ENCODE data around the gene TESK1. TPM values are rescaled to one million over a fixed set of nuclear protein-coding genes. Genes with fewer than 3 reads are reported as not detected.

Gene TESK1
- total RNA-seq = 7.7 TPM

DNA sequence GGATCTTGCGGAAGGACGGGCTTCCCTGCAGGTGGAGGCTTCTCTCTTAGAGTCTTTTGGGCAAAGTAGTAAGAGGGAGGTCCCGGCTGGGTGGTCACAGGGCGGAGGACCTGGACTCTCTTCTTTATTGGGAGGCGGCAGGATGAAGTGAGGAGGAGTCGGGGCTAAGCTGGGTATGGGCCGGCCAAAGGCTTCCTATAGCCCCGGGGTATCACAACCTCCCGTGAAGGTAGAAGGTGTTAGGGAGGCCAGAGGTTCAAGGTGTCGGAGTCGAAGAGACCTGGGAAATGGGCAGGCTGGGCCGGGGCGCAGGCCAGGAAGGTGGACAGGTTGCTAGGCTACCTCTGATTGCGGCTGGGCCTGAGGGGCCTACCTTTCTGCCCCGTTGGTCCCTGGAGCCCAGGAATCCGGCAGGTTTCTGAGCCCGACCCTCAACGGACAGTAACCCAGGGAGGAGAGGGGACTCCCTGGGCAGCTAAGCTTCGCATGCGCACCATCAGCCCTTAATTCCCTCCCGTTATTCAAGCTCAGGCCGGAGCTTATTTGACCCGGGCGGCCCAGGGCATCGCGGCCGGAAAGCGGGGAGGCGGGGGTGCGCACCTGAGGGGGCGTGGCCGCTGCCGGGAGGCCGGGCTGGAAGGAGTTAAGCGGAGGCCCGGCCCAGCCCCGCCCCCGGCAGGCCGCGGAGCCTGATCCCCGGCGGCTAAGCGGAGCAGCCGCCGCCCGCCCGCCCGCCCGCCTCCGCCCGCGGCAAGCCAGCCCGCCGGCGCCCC, at the start of gene TESK1:
TESK1 (plus strand) TSS at position 685 of the 773 bp plus-strand sequence. CDS start 358 bp downstream, outside the sequence.
- Histone ChIP-seq H3K4me3 (ENCODE audit: low read length) (peak within 1 kb of the TSS; percentile 69), H3K9me3 (ENCODE audit: low read depth, low read length) (no peaks in the 10 kb centered on the region), H3K27me3 (ENCODE audit: insufficient read depth, low read length) (no peaks in the 10 kb centered on the region), H3K4me1 (ENCODE audit: insufficient read depth, low read length) (peaks cover 36% of the 10 kb centered on the region)

DNA sequence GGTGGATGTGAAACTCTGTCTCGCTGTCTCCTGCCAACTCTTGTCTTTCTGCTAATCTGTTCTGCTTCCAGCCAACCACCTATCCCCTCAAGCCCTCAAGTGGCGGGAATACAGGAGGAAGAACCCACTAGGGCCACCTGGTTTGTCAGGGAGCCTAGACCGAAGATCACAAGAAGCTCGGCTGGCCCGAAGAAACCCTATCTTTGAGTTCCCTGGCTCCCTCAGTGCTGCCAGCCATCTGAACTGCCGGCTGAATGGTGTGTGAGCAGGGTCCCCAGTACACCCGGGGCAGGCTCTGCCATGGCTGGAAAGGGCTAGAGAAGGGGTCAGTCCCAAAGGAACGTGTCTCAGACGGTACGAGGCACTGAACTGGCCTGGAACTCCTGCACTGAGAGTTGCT, 49.2 kb upstream of the TESK1 start:
- Histone ChIP-seq H3K9me3 (ENCODE audit: low read depth, low read length) (no peaks in the 10 kb centered on the region), H3K4me1 (ENCODE audit: insufficient read depth, low read length) (peaks cover 12% of the 10 kb centered on the region), H3K4me3 (ENCODE audit: low read length) (no peak overlapping the region), H3K27me3 (ENCODE audit: insufficient read depth, low read length) (no peaks in the 10 kb centered on the region)

DNA sequence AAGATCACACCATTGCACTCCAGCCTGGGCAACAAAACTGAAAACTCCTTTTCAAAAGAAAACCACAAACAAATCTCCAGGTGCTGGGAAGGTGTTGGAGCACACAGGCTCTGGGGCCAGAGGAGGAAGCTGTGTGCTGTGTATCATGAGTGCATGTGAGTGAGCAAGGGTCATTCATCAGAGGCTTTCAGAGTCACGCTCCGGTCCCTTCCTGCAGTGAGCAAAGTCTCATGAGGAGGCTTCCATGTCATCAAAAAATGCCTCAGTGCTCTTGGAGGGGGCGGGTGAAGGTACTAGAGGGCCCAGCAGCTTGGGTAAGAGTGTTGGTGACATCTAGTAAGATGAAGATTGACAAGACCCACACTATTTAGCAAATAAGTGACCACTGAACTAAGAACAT, 48.3 kb upstream of the TESK1 start:
- Histone ChIP-seq H3K4me1 (ENCODE audit: insufficient read depth, low read length) (peaks cover 12% of the 10 kb centered on the region), H3K9me3 (ENCODE audit: low read depth, low read length) (no peaks in the 10 kb centered on the region), H3K4me3 (ENCODE audit: low read length) (no peak overlapping the region), H3K27me3 (ENCODE audit: insufficient read depth, low read length) (no peaks in the 10 kb centered on the region)

- Histone ChIP-seq H3K9me3 (ENCODE audit: low read depth, low read length) (no peaks in the 10 kb centered on the region), H3K27me3 (ENCODE audit: insufficient read depth, low read length) (no peaks in the 10 kb centered on the region), H3K4me1 (ENCODE audit: insufficient read depth, low read length) (peaks cover 12% of the 10 kb centered on the region), H3K4me3 (ENCODE audit: low read length) (no peak overlapping the region)
These were observed 47.7 kb upstream of the TESK1 start for GRCh38 chr9:35557320-35557719.

GRCh38 chr9:35558185-35558584, 46.9 kb upstream of the TESK1 start:
- no peaks in the 10 kb centered on the region for H3K27me3 ChIP-seq (ENCODE audit: insufficient read depth, low read length)
- no peaks in the 10 kb centered on the region for H3K9me3 ChIP-seq (ENCODE audit: low read depth, low read length)
- no peak overlapping the region for H3K4me3 ChIP-seq (ENCODE audit: low read length)
- peaks cover 7% of the 10 kb centered on the region for H3K4me1 ChIP-seq (ENCODE audit: insufficient read depth, low read length)

GRCh38 chr9:35559792-35560530, 45.1 kb upstream of the TESK1 start:
- Histone ChIP-seq H3K4me1 (ENCODE audit: insufficient read depth, low read length) (no peaks in the 10 kb centered on the region), H3K27me3 (ENCODE audit: insufficient read depth, low read length) (no peaks in the 10 kb centered on the region), H3K9me3 (ENCODE audit: low read depth, low read length) (no peaks in the 10 kb centered on the region), H3K4me3 (ENCODE audit: low read length) (no peak overlapping the region)

DNA sequence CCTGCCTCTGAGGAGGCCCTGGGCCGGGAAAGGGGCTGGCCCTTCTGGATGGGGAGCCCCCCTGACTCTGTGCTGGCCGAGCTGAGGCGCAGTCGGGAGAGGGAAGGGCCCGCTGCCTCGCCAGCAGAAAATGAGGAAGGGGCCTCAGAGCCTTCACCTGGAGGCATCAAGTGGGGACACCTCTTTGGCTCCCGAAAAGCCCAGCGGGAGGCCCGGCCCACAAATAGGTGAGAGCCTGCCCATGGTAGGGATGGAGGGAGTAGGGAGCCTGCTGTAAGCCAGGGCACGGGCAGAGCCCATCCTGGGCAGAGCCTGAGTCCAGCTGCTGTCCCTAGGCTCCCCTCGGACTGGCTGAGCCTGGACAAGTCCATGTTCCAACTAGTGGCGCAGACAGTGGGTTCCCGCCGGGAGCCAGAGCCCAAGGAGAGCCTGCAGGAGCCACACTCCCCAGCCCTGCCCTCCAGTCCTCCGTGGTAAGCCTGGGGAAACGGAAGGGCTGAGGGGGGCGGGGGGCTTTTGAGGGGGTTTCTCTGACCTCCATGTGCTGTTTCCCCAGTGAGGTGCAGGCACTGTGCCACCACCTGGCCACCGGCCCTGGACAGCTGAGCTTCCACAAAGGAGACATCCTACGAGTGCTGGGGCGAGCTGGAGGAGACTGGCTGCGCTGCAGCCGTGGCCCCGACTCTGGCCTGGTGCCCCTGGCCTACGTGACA, 44.3 kb upstream of the TESK1 start:
- Histone ChIP-seq H3K9me3 (ENCODE audit: low read depth, low read length) (no peaks in the 10 kb centered on the region), H3K4me1 (ENCODE audit: insufficient read depth, low read length) (no peaks in the 10 kb centered on the region), H3K27me3 (ENCODE audit: insufficient read depth, low read length) (no peaks in the 10 kb centered on the region), H3K4me3 (ENCODE audit: low read length) (no peak overlapping the region)

DNA sequence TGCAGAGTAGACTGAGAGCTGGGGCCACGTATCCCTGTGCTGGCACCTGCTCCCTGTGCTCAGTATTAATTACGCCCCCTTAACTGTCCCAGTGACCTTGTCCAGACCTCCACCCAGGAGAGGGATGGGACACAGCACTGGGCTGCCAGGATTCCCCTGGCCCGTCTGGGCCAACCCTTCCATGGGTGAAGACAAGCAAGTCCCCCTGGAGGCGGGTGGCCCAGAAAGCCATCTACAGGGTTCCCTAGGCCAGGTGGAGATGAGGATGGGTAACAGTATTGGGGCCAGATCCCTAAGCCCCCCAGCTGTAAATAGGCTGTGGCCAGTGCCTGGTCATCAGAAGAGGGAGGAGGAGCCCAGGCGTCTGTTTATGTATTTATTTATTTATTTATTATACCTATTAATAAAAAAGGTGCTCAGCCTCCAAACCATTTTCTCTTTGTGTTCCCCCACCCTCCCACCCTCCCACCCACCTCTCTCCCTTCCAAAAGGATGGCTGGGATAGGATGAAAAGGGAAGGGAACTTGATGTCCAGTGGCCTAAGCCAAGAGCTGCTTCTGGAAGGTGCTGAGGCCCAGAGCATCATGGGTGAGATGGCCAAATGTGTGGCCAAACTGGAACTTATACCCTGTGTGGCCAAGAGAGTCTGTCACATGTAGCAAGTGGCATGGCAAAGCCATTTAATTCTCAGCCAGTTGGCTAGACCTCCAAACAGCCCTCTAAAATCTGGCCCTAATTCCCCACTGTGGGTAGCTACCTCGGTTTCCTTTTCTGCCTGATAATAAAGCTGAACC, 43.4 kb upstream of the TESK1 start:
- Histone ChIP-seq H3K4me3 (ENCODE audit: low read length) (no peak overlapping the region), H3K9me3 (ENCODE audit: low read depth, low read length) (no peaks in the 10 kb centered on the region), H3K4me1 (ENCODE audit: insufficient read depth, low read length) (no peaks in the 10 kb centered on the region), H3K27me3 (ENCODE audit: insufficient read depth, low read length) (no peaks in the 10 kb centered on the region)

DNA sequence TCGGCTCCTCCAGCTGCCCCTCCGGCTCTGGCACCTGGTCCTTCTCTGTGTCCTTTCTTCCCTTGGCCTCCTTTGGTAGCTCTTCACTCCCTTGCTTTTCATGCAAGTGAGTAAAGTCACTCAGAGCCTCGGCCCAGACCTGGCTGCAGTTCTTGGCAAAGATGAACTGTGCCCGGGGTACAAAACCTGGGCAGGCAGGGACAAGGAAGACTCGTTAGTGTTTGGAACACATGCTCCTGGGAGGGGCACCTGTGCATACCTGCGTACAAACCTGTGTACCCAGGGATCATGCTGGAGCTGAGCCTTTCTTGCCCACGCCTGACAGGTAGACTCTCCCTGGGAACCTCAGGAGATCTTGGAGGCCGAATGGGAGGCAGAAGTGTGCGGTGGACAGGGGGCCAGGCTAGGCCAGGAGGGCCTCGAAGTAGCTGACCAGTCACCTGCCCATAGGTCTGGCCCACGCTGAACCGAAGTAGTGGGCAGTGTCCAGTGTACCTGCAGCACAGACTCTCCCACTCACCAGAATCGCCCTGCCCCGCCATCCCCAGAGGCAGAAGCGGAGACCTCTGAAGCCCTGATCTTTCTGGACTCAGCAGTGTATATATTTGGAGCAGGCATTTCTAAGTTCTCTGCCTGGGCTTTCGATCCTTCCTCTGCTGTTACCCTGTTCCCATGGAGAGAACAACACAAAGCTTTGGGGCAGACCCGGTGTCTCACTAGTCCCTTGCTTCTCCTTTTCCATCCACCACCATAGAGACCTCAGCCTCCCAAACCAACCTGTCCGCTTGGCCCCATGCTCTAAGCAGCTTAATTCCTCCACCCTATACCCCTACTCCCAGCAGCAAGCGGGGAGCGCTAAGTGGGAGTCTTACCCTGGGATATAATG, 41.9 kb upstream of the TESK1 start:
- no peaks in the 10 kb centered on the region for H3K27me3 ChIP-seq (ENCODE audit: insufficient read depth, low read length)
- no peaks in the 10 kb centered on the region for H3K4me1 ChIP-seq (ENCODE audit: insufficient read depth, low read length)
- no peak overlapping the region for H3K4me3 ChIP-seq (ENCODE audit: low read length)
- H3K9me3 ChIP-seq (ENCODE audit: low read depth, low read length) = no peaks in the 10 kb centered on the region

DNA sequence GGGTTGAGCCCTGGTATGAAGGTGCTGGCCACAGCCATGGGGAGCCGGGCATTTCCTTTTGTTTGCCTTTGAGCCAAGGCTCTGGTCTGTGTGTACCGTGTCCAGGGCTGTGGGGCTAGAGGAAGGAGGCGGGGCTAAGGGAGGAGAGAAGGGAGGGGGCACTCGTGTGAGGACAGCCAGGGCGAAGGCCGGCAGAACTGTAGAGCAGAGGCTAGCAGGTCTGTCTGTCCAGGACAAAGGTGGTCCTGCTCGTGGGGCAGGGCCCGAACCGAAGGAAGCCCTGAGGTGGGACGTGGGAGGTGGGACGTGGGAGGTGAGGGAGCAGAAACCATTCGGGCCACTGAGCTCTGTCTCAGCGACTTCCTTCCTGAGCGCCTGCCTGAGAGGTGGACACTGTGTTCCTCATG, 41.3 kb upstream of the TESK1 start:
- Histone ChIP-seq H3K4me1 (ENCODE audit: insufficient read depth, low read length) (no peaks in the 10 kb centered on the region), H3K9me3 (ENCODE audit: low read depth, low read length) (no peaks in the 10 kb centered on the region), H3K4me3 (ENCODE audit: low read length) (no peak overlapping the region), H3K27me3 (ENCODE audit: insufficient read depth, low read length) (no peaks in the 10 kb centered on the region)

- H3K27me3 ChIP-seq (ENCODE audit: insufficient read depth, low read length) = no peaks in the 10 kb centered on the region
- H3K9me3 ChIP-seq (ENCODE audit: low read depth, low read length) = no peaks in the 10 kb centered on the region
- no peak overlapping the region for H3K4me3 ChIP-seq (ENCODE audit: low read length)
- H3K4me1 ChIP-seq (ENCODE audit: insufficient read depth, low read length) = peaks cover 7% of the 10 kb centered on the region
These were observed 40.4 kb upstream of the TESK1 start for GRCh38 chr9:35564658-35565061.

DNA sequence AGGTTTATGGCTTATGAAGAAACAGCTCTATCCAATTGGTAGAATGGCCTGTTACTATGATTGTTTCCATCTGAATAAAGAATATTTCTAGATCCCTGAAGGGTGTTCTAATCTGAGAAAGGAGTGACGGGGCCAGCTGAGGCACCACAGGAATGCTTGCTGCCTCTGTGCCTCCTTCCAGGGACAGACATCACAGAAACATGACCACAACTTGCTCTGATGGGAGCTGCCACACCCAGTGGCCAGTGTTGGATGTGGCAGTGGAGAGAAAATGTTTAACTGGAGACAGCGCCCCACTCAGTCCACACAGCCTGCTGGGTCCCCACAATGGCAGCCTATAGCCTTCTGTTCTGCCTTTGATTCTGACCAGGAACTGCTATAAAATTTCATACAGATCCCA, 38.6 kb upstream of the TESK1 start:
- Histone ChIP-seq H3K27me3 (ENCODE audit: insufficient read depth, low read length) (no peaks in the 10 kb centered on the region), H3K4me3 (ENCODE audit: low read length) (no peak overlapping the region), H3K4me1 (ENCODE audit: insufficient read depth, low read length) (peaks cover 19% of the 10 kb centered on the region), H3K9me3 (ENCODE audit: low read depth, low read length) (no peaks in the 10 kb centered on the region)

DNA sequence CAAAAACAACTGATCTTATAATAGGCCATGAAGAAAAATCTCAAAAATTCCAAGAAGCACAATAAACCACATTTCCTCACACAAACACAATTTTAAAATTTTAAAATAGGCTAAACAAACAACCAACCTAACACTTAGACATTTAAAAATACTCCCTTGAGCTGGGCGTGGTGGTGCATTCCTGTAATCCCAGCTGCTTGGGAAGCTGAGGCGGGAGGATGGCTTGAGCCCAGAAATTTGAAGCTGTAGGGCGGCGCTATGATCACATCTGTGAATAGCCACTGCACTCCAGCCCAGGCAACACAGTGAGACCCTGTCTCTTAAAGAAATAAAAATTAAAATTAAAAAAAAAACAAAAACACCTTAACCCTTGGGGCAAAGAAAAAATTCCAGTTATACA, 36.9 kb upstream of the TESK1 start:
- Histone ChIP-seq H3K9me3 (ENCODE audit: low read depth, low read length) (no peaks in the 10 kb centered on the region), H3K27me3 (ENCODE audit: insufficient read depth, low read length) (no peaks in the 10 kb centered on the region), H3K4me1 (ENCODE audit: insufficient read depth, low read length) (peaks cover 19% of the 10 kb centered on the region), H3K4me3 (ENCODE audit: low read length) (no peak overlapping the region)

GRCh38 chr9:35569206-35569605, 35.9 kb upstream of the TESK1 start:
- peaks cover 19% of the 10 kb centered on the region for H3K4me1 ChIP-seq (ENCODE audit: insufficient read depth, low read length)
- H3K4me3 ChIP-seq (ENCODE audit: low read length) = no peak overlapping the region
- no peaks in the 10 kb centered on the region for H3K27me3 ChIP-seq (ENCODE audit: insufficient read depth, low read length)
- no peaks in the 10 kb centered on the region for H3K9me3 ChIP-seq (ENCODE audit: low read depth, low read length)
